Peyer's patch (tissue), 4 donors: ENCODE measurements around the gene PDHB. TPM values are rescaled to one million over a fixed set of nuclear protein-coding genes. Genes with fewer than 3 reads are reported as not detected.

ENCODE experiments used
- DNase-seq, 3 donors: peaks; one replicate each; pipeline ENCODE4 v3.0.0-alpha.2; 2017 to 2019
- H3K27ac ChIP-seq, 4 donors: fragments of 200-600 bp; sonication (generic); one replicate each; pipeline ENCODE4 v1.5.1; 2016 to 2019
- H3K27me3 ChIP-seq, 2 donors: fragments of 200-600 bp; sonication (generic); one replicate each; pipeline ENCODE4 v1.5.1; 2019
- H3K36me3 ChIP-seq, 3 donors: fragments of 200-600 bp; sonication (generic); one replicate each; pipeline ENCODE4 v1.5.1; 2016 to 2019
- H3K4me1 ChIP-seq, 4 donors: fragments of 200-600 bp; sonication (generic); one replicate each; pipeline ENCODE4 v1.5.1; 2016 to 2019
- H3K4me3 ChIP-seq, 4 donors: fragments of 200-600 bp; sonication (generic); 1 replicate in 3 of 4; 2 replicates in 1 of 4; pipeline ENCODE4 v1.5.1; 2016 to 2019; ENCODE audit warnings: mild to moderate bottlenecking in 1 of 4
- H3K9me3 ChIP-seq, 4 donors: fragments of 200-600 bp; sonication (generic); one replicate each; pipeline ENCODE4 v1.5.1; 2016 to 2019; ENCODE audit warnings: mild to moderate bottlenecking in 1 of 4
- POLR2A ChIP-seq, 2 donors: fragments of 450-650 bp; IDR thresholded peaks; one replicate each; pipeline ENCODE4 v1.5.1; 2017; ENCODE audit warnings: antibody characterized with exemption in 2 of 2, mild to moderate bottlenecking in 2 of 2, moderate library complexity in 2 of 2
- total RNA-seq, 4 donors: library from RNA; depleted of rRNA; stranded (reverse); fragments of >200 nt; gene quantifications; one replicate each; pipeline ENCODE4 v1.1.0, GENCODE V29; 2016
- TF ChIP-seq, protein P1 (sequence below), 6 experiments: fragments of 450-650 bp in 4 of 6; fragments of 200-600 bp in 2 of 6; sonication (generic) in 1 of 6; IDR thresholded peaks; one replicate each; pipeline ENCODE4 v1.5.1; 2017 to 2019; ENCODE audit warnings: antibody characterized with exemption in 6 of 6, mild to moderate bottlenecking in 3 of 6, moderate library complexity in 1 of 6

PDHB gene
- total RNA-seq, 4 donors from 2014 or later = 66.6 to 126 (median 96.8) TPM

DNA sequence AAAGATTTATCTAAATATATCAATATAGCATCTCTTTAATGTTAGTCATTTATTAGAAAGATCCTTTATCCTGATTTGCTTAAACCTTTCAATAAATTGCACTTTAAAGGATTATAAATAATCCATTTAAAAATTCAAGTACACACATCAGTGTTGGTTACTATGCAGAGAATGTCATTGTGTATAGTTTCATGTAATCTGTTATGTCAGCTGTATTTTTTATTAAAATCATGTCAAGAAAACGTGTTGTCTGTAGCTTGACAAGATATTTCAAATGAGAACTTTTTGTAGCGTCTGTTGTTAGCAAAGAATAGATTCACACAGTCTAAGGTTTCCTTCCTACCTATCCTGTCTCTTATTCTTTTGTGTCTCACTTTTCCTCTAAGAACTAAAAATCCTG lies 7.8 kb downstream of the PDHB start:
- TF ChIP-seq POLR2A (IDR thresholded peaks at IDR 0.05) = no peak
- TF ChIP-seq, protein P1, sequence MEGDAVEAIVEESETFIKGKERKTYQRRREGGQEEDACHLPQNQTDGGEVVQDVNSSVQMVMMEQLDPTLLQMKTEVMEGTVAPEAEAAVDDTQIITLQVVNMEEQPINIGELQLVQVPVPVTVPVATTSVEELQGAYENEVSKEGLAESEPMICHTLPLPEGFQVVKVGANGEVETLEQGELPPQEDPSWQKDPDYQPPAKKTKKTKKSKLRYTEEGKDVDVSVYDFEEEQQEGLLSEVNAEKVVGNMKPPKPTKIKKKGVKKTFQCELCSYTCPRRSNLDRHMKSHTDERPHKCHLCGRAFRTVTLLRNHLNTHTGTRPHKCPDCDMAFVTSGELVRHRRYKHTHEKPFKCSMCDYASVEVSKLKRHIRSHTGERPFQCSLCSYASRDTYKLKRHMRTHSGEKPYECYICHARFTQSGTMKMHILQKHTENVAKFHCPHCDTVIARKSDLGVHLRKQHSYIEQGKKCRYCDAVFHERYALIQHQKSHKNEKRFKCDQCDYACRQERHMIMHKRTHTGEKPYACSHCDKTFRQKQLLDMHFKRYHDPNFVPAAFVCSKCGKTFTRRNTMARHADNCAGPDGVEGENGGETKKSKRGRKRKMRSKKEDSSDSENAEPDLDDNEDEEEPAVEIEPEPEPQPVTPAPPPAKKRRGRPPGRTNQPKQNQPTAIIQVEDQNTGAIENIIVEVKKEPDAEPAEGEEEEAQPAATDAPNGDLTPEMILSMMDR (IDR thresholded peaks at IDR 0.05) = no peak
- peaks cover 0 to 98% (median 9%) of the 10 kb centered on the region in 3 donors for H3K36me3 ChIP-seq

DNA sequence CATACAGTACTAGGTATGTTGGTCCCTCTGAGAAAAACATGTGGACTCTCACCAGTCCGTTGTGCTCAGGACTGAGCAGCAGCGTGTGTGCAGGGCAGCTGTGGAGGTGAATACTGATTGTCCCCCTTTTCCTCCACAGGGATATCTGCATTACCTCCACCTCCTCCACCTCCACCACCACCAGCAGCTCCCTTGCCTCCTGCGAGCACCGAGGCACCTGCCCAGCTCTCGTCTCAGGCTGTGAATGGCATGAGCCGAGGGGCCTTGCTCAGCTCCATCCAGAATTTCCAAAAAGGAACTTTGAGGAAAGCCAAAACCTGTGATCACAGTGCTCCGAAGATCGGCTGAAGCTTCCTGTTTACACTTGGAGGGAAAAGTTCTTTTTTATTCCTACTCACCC lies 9.0 kb downstream of the PDHB start:
- peaks cover 0 to 86% (median 7%) of the 10 kb centered on the region in 3 donors for H3K36me3 ChIP-seq
- no peak overlapping the region for H3K27ac ChIP-seq
- peaks cover 0 to 9% (median under 1%) of the 10 kb centered on the region in 4 donors for H3K4me1 ChIP-seq
- H3K9me3 ChIP-seq = no peaks in the 10 kb centered on the region
- TF ChIP-seq, protein P1 (IDR thresholded peaks at IDR 0.05) = no peak
- TF ChIP-seq POLR2A (IDR thresholded peaks at IDR 0.05) = no peak
- DNase-seq = no peak
- H3K27me3 ChIP-seq = no peaks in the 10 kb centered on the region
- no peak overlapping the region for H3K4me3 ChIP-seq

More for the DNA sequence above, 7.8 kb downstream of the PDHB start:
- H3K4me1 ChIP-seq = no peaks in the 10 kb centered on the region
- DNase-seq = no peak
- H3K9me3 ChIP-seq = no peaks in the 10 kb centered on the region
- no peak overlapping the region for H3K27ac ChIP-seq
- H3K27me3 ChIP-seq = no peaks in the 10 kb centered on the region
- no peak overlapping the region for H3K4me3 ChIP-seq

DNA sequence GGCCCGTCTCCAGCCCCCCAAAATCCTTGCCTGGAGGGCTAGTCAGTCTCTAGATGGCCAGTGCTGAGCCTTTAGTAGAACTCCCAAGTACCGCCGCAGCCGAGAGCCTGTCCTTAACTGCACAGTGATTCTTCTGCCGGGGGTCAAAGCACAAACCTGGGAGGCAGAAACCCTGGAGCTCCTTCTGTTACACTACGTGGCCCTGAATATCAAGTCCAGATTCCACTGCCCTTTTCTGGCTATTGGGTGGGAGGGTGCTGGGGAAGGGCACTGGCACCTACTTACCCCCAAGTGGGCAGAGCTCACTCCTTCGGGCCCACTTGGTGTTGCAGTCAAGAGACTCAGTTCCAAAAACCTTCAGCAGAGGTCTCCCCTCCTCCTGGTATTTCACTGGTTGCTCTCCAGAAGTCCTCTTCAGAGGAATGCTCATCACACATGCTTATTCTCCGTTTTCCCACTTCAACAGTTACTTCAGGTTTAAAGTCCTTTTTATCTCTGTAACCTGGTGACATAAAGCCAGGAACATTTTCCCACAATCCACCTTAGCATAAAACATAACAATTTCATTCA lies 10.8 kb downstream of the PDHB start:
- Histone ChIP-seq H3K4me3 (no peak overlapping the region), H3K9me3 (no peaks in the 10 kb centered on the region), H3K4me1 (peaks cover 0 to 12% (median 4%) of the 10 kb centered on the region in 4 donors), H3K27ac (no peak overlapping the region), H3K36me3 (peaks cover 0 to 69% (median 4%) of the 10 kb centered on the region in 3 donors), H3K27me3 (no peaks in the 10 kb centered on the region)
- no peak for TF ChIP-seq POLR2A (IDR thresholded peaks at IDR 0.05)
- TF ChIP-seq, protein P1 (IDR thresholded peaks at IDR 0.05) = peak in 2 of 6 experiments; percentile 11 to 22
- no peak for DNase-seq

- Histone ChIP-seq H3K9me3 (no peaks in the 10 kb centered on the region), H3K4me1 (peaks cover 0 to 12% (median 4%) of the 10 kb centered on the region in 4 donors), H3K27ac (peak overlapping the region in 1 of 4 donors; percentile 73), H3K4me3 (no peak overlapping the region), H3K36me3 (peaks cover 0 to 51% (median 0%) of the 10 kb centered on the region in 3 donors), H3K27me3 (no peaks in the 10 kb centered on the region)
- no peak for TF ChIP-seq POLR2A (IDR thresholded peaks at IDR 0.05)
- TF ChIP-seq, protein P1 (IDR thresholded peaks at IDR 0.05) = no peak
- no peak for DNase-seq
Observed at GRCh38 chr3:58421004-58421403, 12.6 kb downstream of the PDHB start.

GRCh38 chr3:58419780-58420507 lies 13.7 kb downstream of the PDHB start:
- H3K4me1 ChIP-seq = peaks cover 0 to 12% (median 4%) of the 10 kb centered on the region in 4 donors
- no peak overlapping the region for H3K4me3 ChIP-seq
- H3K27me3 ChIP-seq = no peaks in the 10 kb centered on the region
- peak in 1 of 3 donors; percentile 66 for DNase-seq
- peak overlapping the region in 3 of 4 donors; percentile 55 to 73 (median 63) for H3K27ac ChIP-seq
- H3K36me3 ChIP-seq = peaks cover 0 to 41% (median 0%) of the 10 kb centered on the region in 3 donors
- no peak for TF ChIP-seq POLR2A (IDR thresholded peaks at IDR 0.05)
- TF ChIP-seq, protein P1 (IDR thresholded peaks at IDR 0.05) = peak in 2 of 6 experiments; percentile 12 to 21
- H3K9me3 ChIP-seq = no peaks in the 10 kb centered on the region
